A673 (cell line): ENCODE results near the gene MGST2.

Experiments
- CTCF ChIP-seq: fragments of 300-800, 200-600 bp; sonication (generic); conservative IDR thresholded peaks from 2 replicates; pipeline ENCODE4 v1.5.1; 2017; ENCODE audit warnings: low read depth, mild to moderate bottlenecking, antibody characterized with exemption, low read length, moderate library complexity, mixed read lengths
- EZH2 ChIP-seq: fragments of 200-600 bp; sonication (generic); IDR thresholded peaks from 2 replicates; pipeline ENCODE4 v1.6.1; 2017; ENCODE audit warnings: borderline replicate concordance, low read depth, mild to moderate bottlenecking, mixed read lengths, antibody characterized with exemption, low read length; ENCODE audit not compliant: poor library complexity, severe bottlenecking

- TF ChIP-seq CTCF: no peak
- no peak for TF ChIP-seq EZH2
These were observed 2.4 kb downstream of the MGST2 start for GRCh38 chr4:139668036-139668435.
